Caco-2 (cell line): ENCODE results near the gene STXBP2. TPM values are rescaled to one million over a fixed set of nuclear protein-coding genes. Genes with fewer than 3 reads are reported as not detected.
A peak's percentile ranks its signal among the peaks of the same experiment; 100 is the strongest.

Experiments
- BruUV-seq: library from RNA; stranded (reverse); fragments of 400-500 nt; replicated peaks from 2 replicates; lab custom pipeline; 2021; lab: Mats Ljungman, UMichigan
- CTCF ChIA-PET: fragments of 300-600 bp; sonication (Branson Sonifier 250); formaldehyde crosslinking; loops from one replicate; lab custom pipeline; 2022; ENCODE audit warnings: antibody characterized with exemption; lab: Charles Lee
- POLR2A ChIA-PET: fragments of 300-600 bp; sonication (Branson Sonifier 250); formaldehyde crosslinking; loops from one replicate; lab custom pipeline; 2022; ENCODE audit warnings: antibody characterized with exemption; lab: Charles Lee
- DNase-seq, 2 experiments: peaks; one replicate each; pipeline versions ENCODE4 v3.0.0 to v3.0.0-alpha.2; 2020 to 2022
- H3K27me3 ChIP-seq: replicated peaks from 2 replicates; pipeline ENCODE4 v1.6.0; 2011; ENCODE audit warnings: low read length; ENCODE audit not compliant: control insufficient read depth, insufficient read depth
- H3K36me3 ChIP-seq: 2 replicates; pipeline ENCODE4 v1.5.1; 2011; ENCODE audit warnings: low read length; ENCODE audit not compliant: control insufficient read depth, insufficient read depth
- H3K4me1 ChIP-seq: fragments of 250-450 bp; sonication (Bioruptor Pico); 2 replicates; pipeline ENCODE4 v1.5.1; 2020; ENCODE audit warnings: mild to moderate bottlenecking
- H3K4me3 ChIP-seq: 2 replicates; pipeline ENCODE4 v1.5.1; 2011; ENCODE audit warnings: low read depth, mild to moderate bottlenecking, control low read depth, low read length
- H3K9me3 ChIP-seq: fragments of 250-450 bp; sonication (Bioruptor Pico); 2 replicates; pipeline ENCODE4 v1.5.1; 2020; ENCODE audit warnings: mild to moderate bottlenecking, moderate library complexity
- H3K27ac Mint-ChIP-seq: one replicate; pipeline ENCODE4 v1.8.0; 2022; ENCODE audit warnings: mixed read lengths; ENCODE audit not compliant: unreplicated experiment
- H3K27me3 Mint-ChIP-seq: one replicate; pipeline ENCODE4 v1.8.0; 2022; ENCODE audit warnings: mixed read lengths; ENCODE audit not compliant: insufficient read depth, unreplicated experiment
- H3K36me3 Mint-ChIP-seq: one replicate; pipeline ENCODE4 v1.8.0; 2022; ENCODE audit warnings: mild to moderate bottlenecking, mixed read lengths; ENCODE audit not compliant: insufficient read depth, unreplicated experiment
- H3K4me1 Mint-ChIP-seq: one replicate; pipeline ENCODE4 v1.8.0; 2022; ENCODE audit warnings: low read depth, mixed read lengths; ENCODE audit not compliant: unreplicated experiment
- H3K4me3 Mint-ChIP-seq: one replicate; pipeline ENCODE4 v1.8.0; 2022; ENCODE audit warnings: mild to moderate bottlenecking, moderate library complexity, mixed read lengths; ENCODE audit not compliant: unreplicated experiment
- H3K9me3 Mint-ChIP-seq: one replicate; pipeline ENCODE4 v1.8.0; 2022; ENCODE audit warnings: mixed read lengths; ENCODE audit not compliant: unreplicated experiment
- intact Hi-C: fragments of 100-400 bp; cut with micrococcal nuclease; formaldehyde crosslinking; loops from one replicate; pipeline ENCODE4 v1.10.0; 2022; ENCODE audit not compliant: unreplicated experiment
- total RNA-seq: library from RNA; stranded (reverse); gene quantifications from 2 replicates; pipeline ENCODE4 v1.2.3, GENCODE V29; 2022
- TF ChIP-seq, protein P1 (sequence below), 2 experiments: fragments of 200-600 bp in 1 of 2; IDR thresholded peaks; 1 replicate in 1 of 2; 2 replicates in 1 of 2; pipeline versions ENCODE4 v1.5.1 to v1.8.0; 2011 to 2022; ENCODE audit warnings: antibody characterized with exemption in 1 of 2, control low read depth in 1 of 2, inconsistent platforms in 1 of 2, low read depth in 1 of 2, low read length in 1 of 2, mild to moderate bottlenecking in 1 of 2, moderate library complexity in 1 of 2; ENCODE audit not compliant: insufficient read depth in 1 of 2, severe bottlenecking in 1 of 2, unreplicated experiment in 1 of 2

Gene STXBP2
- total RNA-seq, 1 experiment from 2014 or later, result 113 TPM

DNA sequence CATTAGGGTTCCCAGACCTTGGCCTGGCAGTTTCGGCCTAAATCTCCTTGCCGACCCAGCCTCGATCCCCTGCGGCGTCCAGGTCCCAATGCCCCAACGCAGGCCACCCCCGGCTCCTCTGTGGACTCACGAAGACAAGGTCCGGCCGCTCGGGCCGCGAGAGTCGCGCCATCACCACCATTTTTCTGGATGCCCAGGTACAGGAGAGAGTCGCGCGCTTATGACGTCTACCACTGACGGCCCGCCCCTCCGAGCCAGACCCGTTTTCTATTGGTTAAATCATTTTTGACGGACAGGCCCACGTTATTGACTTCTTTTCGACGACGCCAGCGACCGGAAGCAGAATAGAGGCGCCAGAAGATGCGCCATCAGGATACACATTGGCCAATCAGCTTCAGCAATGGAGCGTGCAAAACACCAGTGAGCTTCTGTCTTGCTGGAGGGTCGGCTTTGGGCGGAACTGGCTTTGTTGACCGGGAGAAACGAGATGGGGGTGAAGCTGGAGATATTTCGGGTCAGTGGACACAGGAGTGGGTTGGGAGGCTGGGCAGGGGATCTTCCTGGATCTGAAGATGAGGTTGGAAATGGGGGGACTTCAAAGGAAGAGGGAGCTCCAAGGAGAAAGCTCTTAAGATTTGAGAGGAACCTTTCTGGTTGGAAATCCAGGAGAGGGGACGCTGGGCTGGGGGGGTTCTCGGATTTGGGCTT lies 7.4 kb upstream of the STXBP2 start, which contains the start of the genes PET100 and XAB2:
Gene PET100, plus strand, starts transcription at position 447 of the 708 bp plus-strand sequence. Its CDS starts 41 bp downstream, at position 488.
Gene XAB2, minus strand, starts transcription at position 199 of the 708 bp plus-strand sequence. Its CDS starts 18 bp downstream, at position 181.
- intact Hi-C loops, result loop anchor here (1.0 kb wide), 1 partner anchor 8 kb away; the partner anchor contains the start of gene STXBP2

DNA sequence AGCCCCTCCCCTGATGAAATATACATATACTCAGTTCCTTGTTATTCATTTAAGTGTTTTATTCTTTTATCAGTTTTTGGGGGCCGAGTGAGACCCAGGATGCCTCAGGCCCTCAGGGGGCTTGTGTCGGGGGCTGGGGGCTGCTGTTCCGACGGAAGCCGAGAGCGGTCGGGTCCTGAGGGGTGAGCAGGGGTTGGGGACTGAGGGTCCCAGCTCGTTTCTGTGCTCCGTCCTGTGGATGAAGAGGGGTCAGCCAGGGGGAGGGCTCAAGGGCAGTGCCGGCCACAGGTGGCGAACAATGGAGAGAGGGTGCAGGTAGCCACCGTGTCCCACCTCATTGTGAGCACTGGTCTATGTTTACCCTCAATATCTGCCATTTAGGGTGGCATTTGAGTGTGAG lies 5.3 kb upstream of the STXBP2 start:
- POLR2A ChIA-PET, result no interaction called here
- Histone ChIP-seq H3K4me1 (peaks cover 15% of the 10 kb centered on the region), H3K36me3 (no peaks in the 10 kb centered on the region), H3K9me3 (no peaks in the 10 kb centered on the region), H3K27me3 (no peaks in the 10 kb centered on the region), H3K4me3 (no peak overlapping the region)
- H3K27me3 Mint-ChIP-seq, result no peaks in the 10 kb centered on the region
- no peak for DNase-seq
- peaks cover 15% of the 10 kb centered on the region for H3K36me3 Mint-ChIP-seq
- no peak overlapping the region for H3K4me3 Mint-ChIP-seq
- CTCF ChIA-PET, result no interaction called here
- no peaks in the 10 kb centered on the region for H3K9me3 Mint-ChIP-seq
- no peak overlapping the region for H3K27ac Mint-ChIP-seq
- TF ChIP-seq, protein P1, sequence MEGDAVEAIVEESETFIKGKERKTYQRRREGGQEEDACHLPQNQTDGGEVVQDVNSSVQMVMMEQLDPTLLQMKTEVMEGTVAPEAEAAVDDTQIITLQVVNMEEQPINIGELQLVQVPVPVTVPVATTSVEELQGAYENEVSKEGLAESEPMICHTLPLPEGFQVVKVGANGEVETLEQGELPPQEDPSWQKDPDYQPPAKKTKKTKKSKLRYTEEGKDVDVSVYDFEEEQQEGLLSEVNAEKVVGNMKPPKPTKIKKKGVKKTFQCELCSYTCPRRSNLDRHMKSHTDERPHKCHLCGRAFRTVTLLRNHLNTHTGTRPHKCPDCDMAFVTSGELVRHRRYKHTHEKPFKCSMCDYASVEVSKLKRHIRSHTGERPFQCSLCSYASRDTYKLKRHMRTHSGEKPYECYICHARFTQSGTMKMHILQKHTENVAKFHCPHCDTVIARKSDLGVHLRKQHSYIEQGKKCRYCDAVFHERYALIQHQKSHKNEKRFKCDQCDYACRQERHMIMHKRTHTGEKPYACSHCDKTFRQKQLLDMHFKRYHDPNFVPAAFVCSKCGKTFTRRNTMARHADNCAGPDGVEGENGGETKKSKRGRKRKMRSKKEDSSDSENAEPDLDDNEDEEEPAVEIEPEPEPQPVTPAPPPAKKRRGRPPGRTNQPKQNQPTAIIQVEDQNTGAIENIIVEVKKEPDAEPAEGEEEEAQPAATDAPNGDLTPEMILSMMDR (IDR thresholded peaks at IDR 0.05; ENCODE audit: insufficient read depth in 1 of 2, low read depth in 1 of 2, low read length in 1 of 2, severe bottlenecking in 1 of 2, unreplicated experiment in 1 of 2), result no peak
- BruUV-seq, result no TSS peak
- H3K4me1 Mint-ChIP-seq, result peaks cover 7% of the 10 kb centered on the region
- intact Hi-C loops, result no loop called here

More for the DNA sequence above, 7.4 kb upstream of the STXBP2 start, which contains the start of the genes PET100 and XAB2:
- Histone ChIP-seq H3K36me3 (no peaks in the 10 kb centered on the region; the same call in 1 of the 2 replicates), H3K4me3 (peak within 1 kb of the TSS; percentile 85), H3K27me3 (no peaks in the 10 kb centered on the region), H3K4me1 (peaks cover 8% of the 10 kb centered on the region; the same call in 1 of the 2 replicates), H3K9me3 (no peaks in the 10 kb centered on the region)
- DNase-seq, result peak; percentile 94 to 97
- Mint-ChIP-seq H3K4me3 (peak within 1 kb of the TSS; percentile 94), H3K27me3 (no peaks in the 10 kb centered on the region), H3K36me3 (peaks cover 17% of the 10 kb centered on the region), H3K27ac (peak within 1 kb of the TSS; percentile 97), H3K4me1 (peaks cover 7% of the 10 kb centered on the region), H3K9me3 (no peaks in the 10 kb centered on the region)
- POLR2A ChIA-PET, result interaction anchor here (0.6 to 1.1 kb wide), 7 partner anchors 8 to 1725 kb away, joined by 3 to 8 read pairs (median 4); partner anchors contain the start of gene TIMM44
- TF ChIP-seq, protein P1 (IDR thresholded peaks at IDR 0.05; ENCODE audit: insufficient read depth in 1 of 2, low read depth in 1 of 2, low read length in 1 of 2, severe bottlenecking in 1 of 2, unreplicated experiment in 1 of 2), result no peak
- CTCF ChIA-PET, result interaction anchor here (0.6 to 1.9 kb wide), 5 partner anchors 8 to 239 kb away, joined by 3 to 12 read pairs (median 4); partner anchors contain the start of gene TRAPPC5
- BruUV-seq, result no TSS peak

DNA sequence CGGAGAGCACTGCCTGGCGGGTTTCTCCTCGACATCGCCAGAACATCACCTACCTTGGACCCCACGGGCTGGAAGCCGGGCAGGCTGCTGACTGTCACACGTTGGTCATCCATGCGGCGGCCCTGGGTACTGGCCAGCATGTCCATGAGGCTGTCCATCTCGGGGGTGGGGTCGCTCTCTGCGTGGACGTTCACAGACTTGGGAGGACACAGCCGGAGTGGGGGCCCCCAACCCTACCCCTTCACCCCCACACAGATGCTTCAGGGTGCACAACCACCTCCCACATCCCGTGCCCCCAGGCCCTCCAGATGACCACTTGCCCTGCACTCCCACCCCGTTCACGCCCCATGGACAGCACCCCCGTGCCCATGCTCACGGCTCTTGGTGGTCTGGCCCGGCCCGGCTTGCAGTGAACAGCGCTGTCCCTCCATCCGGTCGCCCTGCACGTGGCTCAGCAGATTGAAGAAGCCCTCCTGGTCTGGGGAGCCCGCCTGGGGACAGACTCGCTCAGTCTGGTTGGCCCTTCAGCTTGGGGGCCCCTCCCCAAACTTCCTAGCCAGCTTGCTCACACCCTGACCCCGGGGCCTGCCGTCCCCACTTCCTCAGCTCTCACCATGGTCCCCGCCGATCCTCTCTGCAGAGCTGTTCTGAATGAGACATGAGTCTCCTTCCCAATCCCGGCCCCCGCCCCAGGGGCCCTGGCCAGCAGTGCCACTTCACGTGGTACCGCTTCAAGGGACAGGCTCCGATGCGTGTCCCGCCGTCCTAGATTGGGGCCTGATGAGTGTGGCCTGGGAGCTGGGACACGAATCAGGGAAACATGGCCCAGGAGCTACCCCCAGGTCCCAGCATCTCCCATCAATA lies 4.3 kb upstream of the STXBP2 start:
- no peak for DNase-seq
- Histone ChIP-seq H3K27me3 (no peaks in the 10 kb centered on the region), H3K9me3 (no peaks in the 10 kb centered on the region), H3K36me3 (no peaks in the 10 kb centered on the region), H3K4me1 (peaks cover 16% of the 10 kb centered on the region), H3K4me3 (no peak overlapping the region)
- H3K27me3 Mint-ChIP-seq, result no peaks in the 10 kb centered on the region
- H3K36me3 Mint-ChIP-seq, result peaks cover 25% of the 10 kb centered on the region
- H3K27ac Mint-ChIP-seq, result no peak overlapping the region
- TF ChIP-seq, protein P1 (IDR thresholded peaks at IDR 0.05; ENCODE audit: insufficient read depth in 1 of 2, low read depth in 1 of 2, low read length in 1 of 2, severe bottlenecking in 1 of 2, unreplicated experiment in 1 of 2), result no peak
- intact Hi-C loops, result no loop called here
- no peak overlapping the region for H3K4me3 Mint-ChIP-seq
- POLR2A ChIA-PET, result interaction anchor here (0.6 kb wide), 1 partner anchor 563 kb away, joined by 5 read pairs; the partner anchor contains the start of gene ZNF557
- no peaks in the 10 kb centered on the region for H3K9me3 Mint-ChIP-seq
- H3K4me1 Mint-ChIP-seq, result peaks cover 7% of the 10 kb centered on the region
- CTCF ChIA-PET, result no interaction called here
- BruUV-seq, result no TSS peak
